ENCODE data around the gene KCNV2. TPM values are rescaled to one million over a fixed set of nuclear protein-coding genes. Genes with fewer than 3 reads are reported as not detected.
"Not testable (repeated sequence)": the region's sequence is repeated elsewhere in the genome, so short reads cannot be mapped to it uniquely, and the experiment has no call there.

The KCNV2 gene
- total RNA-seq, 1 donor from 2014 or later = not detected

GRCh38 chr9:2700398-2700797, 16.9 kb upstream of the KCNV2 start:
- Histone ChIP-seq H3K4me3 (ENCODE audit: insufficient read depth, low read depth, low read length) (no peak overlapping the region), H3K9ac (ENCODE audit: low read length) (no peak overlapping the region), H3K4me1 (ENCODE audit: insufficient read depth, low read length) (no peaks in the 10 kb centered on the region), H3K36me3 (ENCODE audit: insufficient read depth, low read length) (peaks cover 2% of the 10 kb centered on the region), H2AFZ (ENCODE audit: low read depth, low read length) (no peak overlapping the region), H4K20me1 (ENCODE audit: insufficient read depth, low read length) (no peaks in the 10 kb centered on the region), H3K27ac (ENCODE audit: low read depth, low read length) (no peak overlapping the region), H3K9me3 (ENCODE audit: insufficient read depth, low read depth, low read length) (no peaks in the 10 kb centered on the region), H3K27me3 (ENCODE audit: insufficient read depth, low read length) (no peaks in the 10 kb centered on the region), H3K79me2 (ENCODE audit: insufficient read depth, low read length) (no peaks in the 10 kb centered on the region), H3K4me2 (ENCODE audit: low read length) (no peak overlapping the region)
- Mint-ChIP-seq H3K27ac (ENCODE audit: unreplicated experiment) (no peak overlapping the region), H3K4me3 (ENCODE audit: unreplicated experiment) (no peak overlapping the region), H3K27me3 (ENCODE audit: low read depth, unreplicated experiment) (no peaks in the 10 kb centered on the region), H3K9me3 (ENCODE audit: unreplicated experiment) (no peaks in the 10 kb centered on the region), H3K4me1 (ENCODE audit: low read depth, unreplicated experiment) (peaks cover 2% of the 10 kb centered on the region), H3K36me3 (ENCODE audit: low read depth, unreplicated experiment) (peaks cover 4% of the 10 kb centered on the region)
- DNase-seq (ENCODE audit: low read depth) (no peak), FAIRE-seq (no peak)
- TF ChIP-seq EZH2 (IDR thresholded peaks at IDR 0.05; ENCODE audit: insufficient read depth, low read length) (no peak), CTCF (IDR thresholded peaks at IDR 0.05; ENCODE audit: insufficient read depth, low read depth, low read length) (no peak)

- Histone ChIP-seq H3K9ac (ENCODE audit: low read length) (no peak overlapping the region), H3K4me3 (ENCODE audit: insufficient read depth, low read depth, low read length) (no peak overlapping the region), H3K4me1 (ENCODE audit: insufficient read depth, low read length) (no peaks in the 10 kb centered on the region), H3K36me3 (ENCODE audit: insufficient read depth, low read length) (peaks cover 2% of the 10 kb centered on the region), H4K20me1 (ENCODE audit: insufficient read depth, low read length) (no peaks in the 10 kb centered on the region), H3K9me3 (ENCODE audit: insufficient read depth, low read depth, low read length) (no peaks in the 10 kb centered on the region), H2AFZ (ENCODE audit: low read depth, low read length) (no peak overlapping the region), H3K79me2 (ENCODE audit: insufficient read depth, low read length) (no peaks in the 10 kb centered on the region), H3K27me3 (ENCODE audit: insufficient read depth, low read length) (no peaks in the 10 kb centered on the region), H3K27ac (ENCODE audit: low read depth, low read length) (no peak overlapping the region), H3K4me2 (ENCODE audit: low read length) (no peak overlapping the region)
- H3K4me3 Mint-ChIP-seq (ENCODE audit: unreplicated experiment) = no peak overlapping the region
- H3K9me3 Mint-ChIP-seq (ENCODE audit: unreplicated experiment) = no peaks in the 10 kb centered on the region
- H3K4me1 Mint-ChIP-seq (ENCODE audit: low read depth, unreplicated experiment) = peaks cover 2% of the 10 kb centered on the region
- no peak overlapping the region for H3K27ac Mint-ChIP-seq (ENCODE audit: unreplicated experiment)
- H3K27me3 Mint-ChIP-seq (ENCODE audit: low read depth, unreplicated experiment) = no peaks in the 10 kb centered on the region
- no peak for FAIRE-seq
- no peak for DNase-seq (ENCODE audit: low read depth)
- TF ChIP-seq CTCF (IDR thresholded peaks at IDR 0.05; ENCODE audit: insufficient read depth, low read depth, low read length) = no peak
- no peak for TF ChIP-seq EZH2 (IDR thresholded peaks at IDR 0.05; ENCODE audit: insufficient read depth, low read length)
- peaks cover 4% of the 10 kb centered on the region for H3K36me3 Mint-ChIP-seq (ENCODE audit: low read depth, unreplicated experiment)
These were observed 16.3 kb upstream of the KCNV2 start for GRCh38 chr9:2700909-2701550.

GRCh38 chr9:2704504-2704903, 12.8 kb upstream of the KCNV2 start:
- TF ChIP-seq EZH2 (IDR thresholded peaks at IDR 0.05; ENCODE audit: insufficient read depth, low read length) (no peak), CTCF (IDR thresholded peaks at IDR 0.05; ENCODE audit: insufficient read depth, low read depth, low read length) (no peak)

GRCh38 chr9:2707256-2707655, 10.1 kb upstream of the KCNV2 start:
- not testable (repeated sequence) for H3K36me3 ChIP-seq (ENCODE audit: insufficient read depth, low read length); H3K4me2 ChIP-seq (ENCODE audit: low read length); H3K9ac ChIP-seq (ENCODE audit: low read length); H3K4me3 Mint-ChIP-seq (ENCODE audit: unreplicated experiment); H3K27ac Mint-ChIP-seq (ENCODE audit: unreplicated experiment); H3K27me3 Mint-ChIP-seq (ENCODE audit: low read depth, unreplicated experiment); H3K27ac ChIP-seq (ENCODE audit: low read depth, low read length); H2AFZ ChIP-seq (ENCODE audit: low read depth, low read length); H3K27me3 ChIP-seq (ENCODE audit: insufficient read depth, low read length); H3K4me3 ChIP-seq (ENCODE audit: insufficient read depth, low read depth, low read length); H3K4me1 Mint-ChIP-seq (ENCODE audit: low read depth, unreplicated experiment); FAIRE-seq; H3K9me3 Mint-ChIP-seq (ENCODE audit: unreplicated experiment); DNase-seq (ENCODE audit: low read depth); H3K9me3 ChIP-seq (ENCODE audit: insufficient read depth, low read depth, low read length); H3K36me3 Mint-ChIP-seq (ENCODE audit: low read depth, unreplicated experiment); H4K20me1 ChIP-seq (ENCODE audit: insufficient read depth, low read length); H3K79me2 ChIP-seq (ENCODE audit: insufficient read depth, low read length); H3K4me1 ChIP-seq (ENCODE audit: insufficient read depth, low read length)

More at GRCh38 chr9:2704504-2704903, 12.8 kb upstream of the KCNV2 start:
- H3K4me3 Mint-ChIP-seq (ENCODE audit: unreplicated experiment) = no peak overlapping the region
- Histone ChIP-seq H3K27ac (ENCODE audit: low read depth, low read length) (no peak overlapping the region), H3K27me3 (ENCODE audit: insufficient read depth, low read length) (no peaks in the 10 kb centered on the region), H3K36me3 (ENCODE audit: insufficient read depth, low read length) (peaks cover 2% of the 10 kb centered on the region), H3K9ac (ENCODE audit: low read length) (no peak overlapping the region), H2AFZ (ENCODE audit: low read depth, low read length) (no peak overlapping the region), H3K79me2 (ENCODE audit: insufficient read depth, low read length) (no peaks in the 10 kb centered on the region), H4K20me1 (ENCODE audit: insufficient read depth, low read length) (no peaks in the 10 kb centered on the region), H3K9me3 (ENCODE audit: insufficient read depth, low read depth, low read length) (no peaks in the 10 kb centered on the region), H3K4me1 (ENCODE audit: insufficient read depth, low read length) (no peaks in the 10 kb centered on the region), H3K4me3 (ENCODE audit: insufficient read depth, low read depth, low read length) (no peak overlapping the region), H3K4me2 (ENCODE audit: low read length) (no peak overlapping the region)
- DNase-seq (ENCODE audit: low read depth) (peak; percentile 25), FAIRE-seq (no peak)
- no peaks in the 10 kb centered on the region for H3K9me3 Mint-ChIP-seq (ENCODE audit: unreplicated experiment)
- peaks cover 4% of the 10 kb centered on the region for H3K36me3 Mint-ChIP-seq (ENCODE audit: low read depth, unreplicated experiment)
- H3K4me1 Mint-ChIP-seq (ENCODE audit: low read depth, unreplicated experiment) = peaks cover 2% of the 10 kb centered on the region
- no peaks in the 10 kb centered on the region for H3K27me3 Mint-ChIP-seq (ENCODE audit: low read depth, unreplicated experiment)
- no peak overlapping the region for H3K27ac Mint-ChIP-seq (ENCODE audit: unreplicated experiment)
